Choroid plexus epithelial cell (primary cell): ENCODE data around the gene MINDY4.
A peak's percentile ranks its signal among the peaks of the same experiment; 100 is the strongest.

Experiments used
- DNase-seq: peaks from one replicate; pipeline ENCODE4 v3.0.0-alpha.2; 2010; ENCODE audit warnings: low read depth
- H3K4me3 ChIP-seq: 2 replicates; pipeline ENCODE4 v1.5.1; 2011; ENCODE audit warnings: low read depth, mild to moderate bottlenecking, control low read depth, low read length, moderate library complexity
- TF ChIP-seq, protein P1 (sequence below): conservative IDR thresholded peaks from 2 replicates; pipeline ENCODE4 v1.5.1; 2011; ENCODE audit warnings: low read depth, mild to moderate bottlenecking, control low read depth, inconsistent platforms, low read length, moderate library complexity

The MINDY4 gene

DNA sequence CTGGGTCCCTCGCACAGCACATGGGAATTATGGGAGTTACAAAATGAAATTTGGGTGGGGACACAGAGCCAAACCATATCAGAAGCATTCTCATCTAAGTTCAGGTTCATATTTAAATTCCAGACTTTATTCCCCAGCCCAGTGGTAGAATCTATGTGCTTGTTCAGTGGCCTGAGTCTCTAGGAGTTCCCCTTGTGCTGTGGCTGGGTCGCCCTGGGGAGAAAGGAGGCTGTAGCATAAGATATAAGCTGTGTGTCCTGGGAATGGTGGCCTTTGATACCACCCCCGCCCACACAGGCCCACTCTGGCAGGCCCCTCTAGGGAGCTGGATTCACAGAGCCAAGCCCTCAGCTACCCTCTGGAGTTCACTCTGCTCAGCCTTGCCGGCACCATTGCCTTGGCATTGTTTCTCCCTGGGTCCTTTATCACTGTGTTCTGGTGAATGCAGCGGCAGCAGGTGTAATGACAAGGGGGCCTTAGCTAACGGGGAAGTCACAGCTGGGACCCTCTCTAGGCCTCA, 64.2 kb downstream of the MINDY4 start:
- no peak for DNase-seq
- TF ChIP-seq, protein P1, sequence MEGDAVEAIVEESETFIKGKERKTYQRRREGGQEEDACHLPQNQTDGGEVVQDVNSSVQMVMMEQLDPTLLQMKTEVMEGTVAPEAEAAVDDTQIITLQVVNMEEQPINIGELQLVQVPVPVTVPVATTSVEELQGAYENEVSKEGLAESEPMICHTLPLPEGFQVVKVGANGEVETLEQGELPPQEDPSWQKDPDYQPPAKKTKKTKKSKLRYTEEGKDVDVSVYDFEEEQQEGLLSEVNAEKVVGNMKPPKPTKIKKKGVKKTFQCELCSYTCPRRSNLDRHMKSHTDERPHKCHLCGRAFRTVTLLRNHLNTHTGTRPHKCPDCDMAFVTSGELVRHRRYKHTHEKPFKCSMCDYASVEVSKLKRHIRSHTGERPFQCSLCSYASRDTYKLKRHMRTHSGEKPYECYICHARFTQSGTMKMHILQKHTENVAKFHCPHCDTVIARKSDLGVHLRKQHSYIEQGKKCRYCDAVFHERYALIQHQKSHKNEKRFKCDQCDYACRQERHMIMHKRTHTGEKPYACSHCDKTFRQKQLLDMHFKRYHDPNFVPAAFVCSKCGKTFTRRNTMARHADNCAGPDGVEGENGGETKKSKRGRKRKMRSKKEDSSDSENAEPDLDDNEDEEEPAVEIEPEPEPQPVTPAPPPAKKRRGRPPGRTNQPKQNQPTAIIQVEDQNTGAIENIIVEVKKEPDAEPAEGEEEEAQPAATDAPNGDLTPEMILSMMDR = no peak
- H3K4me3 ChIP-seq = no peak overlapping the region

DNA sequence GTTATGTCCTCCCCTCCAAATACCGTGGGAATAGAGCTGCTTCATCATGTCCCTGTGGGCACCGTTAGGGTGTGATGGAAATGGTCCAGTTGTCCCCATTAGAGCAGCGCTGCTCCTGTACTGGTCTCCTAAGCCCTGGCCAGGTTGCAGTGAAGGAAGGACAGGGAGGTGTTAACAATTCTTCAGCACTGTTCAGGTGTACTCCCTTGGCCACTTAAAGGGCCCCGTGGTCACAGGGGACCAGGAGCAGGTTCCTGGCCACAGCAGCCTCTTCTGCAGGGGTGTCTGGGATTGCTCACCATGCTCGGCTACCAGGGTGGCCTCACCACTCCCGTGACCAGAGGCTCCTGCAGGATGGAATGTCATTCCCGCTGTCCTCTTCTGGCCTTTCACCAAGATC, 65.8 kb downstream of the MINDY4 start:
- DNase-seq = no peak
- H3K4me3 ChIP-seq = no peak overlapping the region
- TF ChIP-seq, protein P1 = no peak

DNA sequence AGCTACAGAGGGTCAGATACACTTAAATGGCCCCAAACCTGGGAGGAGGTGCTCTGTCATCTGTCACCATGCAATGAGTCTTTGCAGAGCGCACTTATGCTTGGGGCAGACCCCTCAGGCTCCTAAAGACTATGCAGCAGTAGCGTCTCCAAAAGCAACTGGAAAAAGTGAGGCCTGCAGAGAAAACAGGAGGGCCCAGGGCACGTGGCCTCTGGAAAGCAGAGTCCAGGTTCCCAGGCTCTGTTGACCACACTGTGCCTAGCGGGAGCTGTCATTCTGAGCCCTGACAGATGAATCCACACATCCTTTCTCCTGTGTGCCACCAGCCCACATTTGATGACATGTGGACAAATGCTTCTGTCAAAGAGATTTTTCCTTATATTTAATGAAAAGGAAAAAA, 66.4 kb downstream of the MINDY4 start:
- TF ChIP-seq, protein P1 = no peak
- no peak overlapping the region for H3K4me3 ChIP-seq
- no peak for DNase-seq

DNA sequence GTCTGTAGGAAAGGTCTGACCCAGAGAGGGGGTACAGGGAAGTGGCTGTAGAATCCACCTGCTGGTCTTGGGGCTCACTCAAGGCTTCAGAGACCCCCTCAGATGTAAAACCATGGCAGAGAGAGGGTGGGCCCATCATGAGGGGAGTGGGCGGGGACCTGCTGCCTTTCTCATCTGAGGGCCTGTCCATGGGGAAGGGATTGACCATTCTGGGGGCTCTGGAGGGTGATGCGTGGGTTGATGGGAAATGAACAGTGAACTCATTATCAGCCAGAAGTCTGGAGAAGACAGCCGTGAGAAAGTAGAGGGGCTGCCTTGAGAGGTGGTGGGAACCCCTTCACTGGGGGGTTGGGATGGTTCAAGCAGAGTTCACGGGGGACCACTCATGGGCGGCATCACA, 66.8 kb downstream of the MINDY4 start:
- no peak for DNase-seq
- no peak overlapping the region for H3K4me3 ChIP-seq
- TF ChIP-seq, protein P1 = no peak

DNA sequence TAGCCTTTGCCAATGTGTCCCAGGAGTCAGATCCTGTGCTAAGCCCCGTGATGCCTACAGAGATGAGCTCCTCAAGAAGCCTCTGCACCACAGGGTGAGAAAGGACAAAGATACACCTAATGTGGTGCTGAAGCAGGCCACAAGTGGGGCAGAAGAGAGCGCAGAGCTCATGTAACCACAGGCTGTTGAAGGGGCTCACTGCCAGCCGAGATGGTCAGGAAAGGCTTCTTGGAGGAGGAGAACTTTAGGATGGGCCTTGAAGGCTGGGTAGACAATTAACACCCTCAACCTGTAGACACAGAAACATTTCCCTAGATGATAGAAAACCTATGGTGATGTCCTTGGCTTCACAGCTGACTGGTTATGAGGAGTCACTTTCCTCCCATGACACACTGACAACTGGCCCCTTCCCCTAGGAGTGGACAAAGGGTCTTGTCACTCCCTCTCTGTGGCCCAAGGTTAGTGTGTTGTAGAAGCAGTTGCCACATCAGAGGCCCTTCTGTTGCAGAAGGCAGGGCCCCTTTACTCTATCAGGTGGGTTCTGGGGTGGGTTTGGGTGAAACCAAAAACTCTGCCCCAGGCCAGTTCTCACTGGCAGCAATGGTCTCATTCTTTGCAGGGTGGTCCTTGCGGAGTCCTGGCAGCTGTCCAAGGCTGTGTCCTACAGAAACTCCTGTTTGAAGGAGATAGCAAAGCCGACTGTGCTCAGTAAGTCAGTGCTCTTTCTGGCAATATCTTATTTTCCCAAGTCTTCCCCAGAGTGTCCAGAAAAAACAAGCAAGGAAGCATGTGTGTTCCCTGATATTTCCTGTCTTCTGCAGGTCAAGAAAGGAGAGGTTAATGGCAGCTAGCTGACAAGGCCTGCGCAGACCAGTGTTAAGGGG, 69.2 kb downstream of the MINDY4 start:
- DNase-seq = no peak
- TF ChIP-seq, protein P1 = no peak
- H3K4me3 ChIP-seq = no peak overlapping the region

DNA sequence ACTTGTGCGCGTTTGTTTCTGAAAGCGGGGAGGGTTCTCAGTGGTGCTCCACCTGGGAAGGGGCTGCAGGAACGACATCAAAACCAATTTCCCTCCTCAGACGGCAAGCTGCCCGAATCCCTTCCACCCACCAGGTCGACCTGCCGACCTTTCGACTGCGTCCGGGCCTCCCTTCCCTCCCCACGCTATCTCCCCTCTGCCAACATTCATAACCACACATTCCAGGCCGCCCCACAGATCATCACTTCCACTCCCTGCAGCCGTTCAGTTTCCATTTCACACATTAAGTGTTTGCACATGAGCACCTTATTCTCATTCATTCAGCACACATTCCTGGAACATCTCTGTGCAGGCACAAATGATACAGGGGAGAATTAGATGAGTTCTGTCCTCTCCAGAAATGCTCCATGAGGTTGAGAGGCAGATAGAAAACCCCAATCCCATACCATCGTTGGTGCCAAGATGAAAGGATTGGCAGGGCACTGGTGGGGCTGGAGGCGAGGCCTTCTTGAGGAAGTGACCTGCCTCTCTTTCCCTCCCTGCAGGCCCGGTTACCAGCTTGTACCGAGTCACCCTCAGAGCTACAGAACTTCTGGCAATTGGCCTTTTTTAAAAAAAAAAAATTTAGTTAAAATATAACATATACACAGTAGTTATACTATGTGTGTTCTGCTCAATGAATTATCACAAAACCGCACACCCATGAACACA, 70.0 kb downstream of the MINDY4 start:
- H3K4me3 ChIP-seq = no peak overlapping the region
- DNase-seq = peak; percentile 76
- TF ChIP-seq, protein P1 = no peak
